ENCODE measurements around the gene IER5.
"Not testable (repeated sequence)": the region's sequence is repeated elsewhere in the genome, so short reads cannot be mapped to it uniquely, and the experiment has no call there.

The IER5 gene

GRCh38 chr1:181088079-181089016, at the start of gene IER5:
Gene IER5, plus strand, starts transcription at chr1:181088700. Its CDS starts 203 bp downstream, at chr1:181088903.
- DNase-seq = peak; percentile 97

- no peak for DNase-seq
Measured at GRCh38 chr1:181040284-181040865, 48.1 kb upstream of the IER5 start.

- DNase-seq = no peak
Measured at GRCh38 chr1:181043025-181043888, 45.2 kb upstream of the IER5 start.

- DNase-seq = peak; percentile 28
Measured at GRCh38 chr1:181044449-181044966, 44.0 kb upstream of the IER5 start.

- DNase-seq = not testable (repeated sequence)
Measured at GRCh38 chr1:181045946-181046345, 42.6 kb upstream of the IER5 start.

- no peak for DNase-seq
Measured at GRCh38 chr1:181049378-181049777, 39.1 kb upstream of the IER5 start.

- no peak for DNase-seq
Measured at GRCh38 chr1:181050922-181051321, 37.6 kb upstream of the IER5 start.

- DNase-seq = no peak
Measured at GRCh38 chr1:181056560-181056959, 31.9 kb upstream of the IER5 start.

GRCh38 chr1:181057079-181057478, 31.4 kb upstream of the IER5 start:
- no peak for DNase-seq

- DNase-seq = no peak
Measured at GRCh38 chr1:181059435-181059834, 29.1 kb upstream of the IER5 start.

- DNase-seq = no peak
Measured at GRCh38 chr1:181060066-181060465, 28.4 kb upstream of the IER5 start.

- not testable (repeated sequence) for DNase-seq
Measured at GRCh38 chr1:181060947-181061346, 27.6 kb upstream of the IER5 start.

- DNase-seq = no peak
Measured at GRCh38 chr1:181061487-181061886, 27.0 kb upstream of the IER5 start.

GRCh38 chr1:181061891-181062835, 26.3 kb upstream of the IER5 start:
- peak; percentile 27 for DNase-seq

GRCh38 chr1:181062836-181063428, 25.6 kb upstream of the IER5 start:
- DNase-seq = peak; percentile 37

GRCh38 chr1:181064011-181064623, 24.4 kb upstream of the IER5 start:
- DNase-seq = no peak

GRCh38 chr1:181064702-181065101, 23.8 kb upstream of the IER5 start:
- DNase-seq = no peak

GRCh38 chr1:181073638-181074037, 14.9 kb upstream of the IER5 start:
- DNase-seq = no peak

GRCh38 chr1:181075766-181076350, 12.6 kb upstream of the IER5 start:
- DNase-seq = no peak

- no peak for DNase-seq
Measured at GRCh38 chr1:181076852-181077251, 11.6 kb upstream of the IER5 start.
